OCI-LY1 (cell line): ENCODE measurements around the gene MLLT6.

Experiments
- H2AFZ ChIP-seq: fragments of 200-600 bp; sonication (generic), shearing (Covaris generic); 2 replicates; pipeline ENCODE4 v1.6.0; 2014; ENCODE audit warnings: antibody characterized with exemption, mild to moderate bottlenecking, low read length
- H3F3A ChIP-seq: fragments of 200-600 bp; sonication (generic), shearing (Covaris generic); 2 replicates; pipeline ENCODE4 v1.6.0; 2014; ENCODE audit warnings: mild to moderate bottlenecking, antibody characterized with exemption, low read length, moderate library complexity; ENCODE audit not compliant: insufficient read depth
- H3K27ac ChIP-seq: fragments of 200-600 bp; sonication (generic); 2 replicates; pipeline ENCODE4 v1.5.1; 2014; ENCODE audit warnings: low read length, mixed run types, mild to moderate bottlenecking, low read depth; ENCODE audit not compliant: poor library complexity, severe bottlenecking
- H3K27me3 ChIP-seq: fragments of 200-600 bp; sonication (generic); 2 replicates; pipeline ENCODE4 v1.6.0; 2014; ENCODE audit warnings: antibody characterized with exemption, mild to moderate bottlenecking, low read length, moderate library complexity; ENCODE audit not compliant: insufficient read depth
- H3K36me3 ChIP-seq: fragments of 200-600 bp; sonication (generic); 2 replicates; pipeline ENCODE4 v1.6.1; 2014; ENCODE audit warnings: mild to moderate bottlenecking, antibody characterized with exemption, low read length, moderate library complexity, mixed read lengths; ENCODE audit not compliant: insufficient read depth
- H3K4me1 ChIP-seq: fragments of 200-600 bp; sonication (generic); 2 replicates; pipeline ENCODE4 v1.5.1; 2014; ENCODE audit warnings: mild to moderate bottlenecking, low read length, moderate library complexity; ENCODE audit not compliant: insufficient read depth, severe bottlenecking
- H3K4me2 ChIP-seq: fragments of 200-600 bp; sonication (generic), shearing (Covaris generic); 2 replicates; pipeline ENCODE4 v1.6.1; 2014; ENCODE audit warnings: low read length
- H3K4me3 ChIP-seq: fragments of 200-600 bp; sonication (generic); 2 replicates; pipeline ENCODE4 v1.5.1; 2014; ENCODE audit warnings: low read length, low read depth, mild to moderate bottlenecking, mixed read lengths; ENCODE audit not compliant: poor library complexity, severe bottlenecking
- H3K79me2 ChIP-seq: fragments of 200-600 bp; shearing (Covaris generic); 2 replicates; pipeline ENCODE4 v1.6.1; 2016; ENCODE audit warnings: mixed run types, low read length, mixed read lengths; ENCODE audit not compliant: insufficient read depth
- H3K9ac ChIP-seq: fragments of 200-600 bp; sonication (generic), shearing (Covaris generic); 2 replicates; pipeline ENCODE4 v1.6.1; 2014; ENCODE audit warnings: mild to moderate bottlenecking, low read length, mixed read lengths
- H3K9me2 ChIP-seq: fragments of 200-600 bp; sonication (generic), shearing (Covaris generic); 2 replicates; pipeline ENCODE4 v1.6.1; 2014; ENCODE audit warnings: low read depth, mild to moderate bottlenecking, low read length, mixed read lengths
- H3K9me3 ChIP-seq: fragments of 200-600 bp; shearing (Covaris generic); 2 replicates; pipeline ENCODE4 v1.6.1; 2014; ENCODE audit warnings: low read length, mixed read lengths
- H4K20me1 ChIP-seq: fragments of 200-600 bp; sonication (generic), shearing (Covaris generic); 2 replicates; pipeline ENCODE4 v1.6.0; 2016; ENCODE audit warnings: mild to moderate bottlenecking, low read length; ENCODE audit not compliant: insufficient read depth
- EZH2 ChIP-seq: fragments of 200-600 bp; sonication (generic), shearing (Covaris generic); IDR thresholded peaks from 2 replicates; pipeline ENCODE4 v1.8.0; 2017; ENCODE audit warnings: borderline replicate concordance, mixed run types, mild to moderate bottlenecking, antibody characterized with exemption, low read length, moderate library complexity, mixed read lengths
- TF ChIP-seq, protein P1 (sequence below): fragments of 200-600 bp; sonication (generic), shearing (Covaris generic); IDR thresholded peaks from 2 replicates; pipeline ENCODE4 v1.5.1; 2017; ENCODE audit warnings: mild to moderate bottlenecking, antibody characterized with exemption, low read length, moderate library complexity, mixed read lengths

Gene MLLT6

GRCh38 chr17:38707678-38708351, 2.7 kb downstream of the MLLT6 start:
- Histone ChIP-seq H3K36me3 (peaks cover 44% of the 10 kb centered on the region), H3K79me2 (0 out of 2 replicates have a peak, but pooled peaks cover 4% of the 10 kb centered on the region), H3K9ac (no peak overlapping the region; the same call in 1 of the 2 replicates), H3K4me3 (no peak overlapping the region), H3F3A (no peaks in the 10 kb centered on the region), H3K27me3 (no peaks in the 10 kb centered on the region), H3K9me2 (no peaks in the 10 kb centered on the region), H3K27ac (no peak overlapping the region), H3K4me1 (peaks cover 29% of the 10 kb centered on the region), H3K4me2 (no peak overlapping the region), H4K20me1 (no peaks in the 10 kb centered on the region), H3K9me3 (no peaks in the 10 kb centered on the region), H2AFZ (no peak overlapping the region)
- TF ChIP-seq, protein P1, sequence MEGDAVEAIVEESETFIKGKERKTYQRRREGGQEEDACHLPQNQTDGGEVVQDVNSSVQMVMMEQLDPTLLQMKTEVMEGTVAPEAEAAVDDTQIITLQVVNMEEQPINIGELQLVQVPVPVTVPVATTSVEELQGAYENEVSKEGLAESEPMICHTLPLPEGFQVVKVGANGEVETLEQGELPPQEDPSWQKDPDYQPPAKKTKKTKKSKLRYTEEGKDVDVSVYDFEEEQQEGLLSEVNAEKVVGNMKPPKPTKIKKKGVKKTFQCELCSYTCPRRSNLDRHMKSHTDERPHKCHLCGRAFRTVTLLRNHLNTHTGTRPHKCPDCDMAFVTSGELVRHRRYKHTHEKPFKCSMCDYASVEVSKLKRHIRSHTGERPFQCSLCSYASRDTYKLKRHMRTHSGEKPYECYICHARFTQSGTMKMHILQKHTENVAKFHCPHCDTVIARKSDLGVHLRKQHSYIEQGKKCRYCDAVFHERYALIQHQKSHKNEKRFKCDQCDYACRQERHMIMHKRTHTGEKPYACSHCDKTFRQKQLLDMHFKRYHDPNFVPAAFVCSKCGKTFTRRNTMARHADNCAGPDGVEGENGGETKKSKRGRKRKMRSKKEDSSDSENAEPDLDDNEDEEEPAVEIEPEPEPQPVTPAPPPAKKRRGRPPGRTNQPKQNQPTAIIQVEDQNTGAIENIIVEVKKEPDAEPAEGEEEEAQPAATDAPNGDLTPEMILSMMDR: no peak
- TF ChIP-seq EZH2: no peak

- H3K4me2 ChIP-seq: no peak overlapping the region
- 0 out of 2 replicates have a peak, but pooled peaks cover 4% of the 10 kb centered on the region for H3K79me2 ChIP-seq
- H3K9ac ChIP-seq: no peak overlapping the region
- no peaks in the 10 kb centered on the region for H3F3A ChIP-seq
- no peaks in the 10 kb centered on the region for H3K27me3 ChIP-seq
- no peak overlapping the region for H3K4me3 ChIP-seq
- TF ChIP-seq EZH2: no peak
- TF ChIP-seq, protein P1: no peak
- H3K4me1 ChIP-seq: peaks cover 16% of the 10 kb centered on the region
- H3K27ac ChIP-seq: no peak overlapping the region
- peaks cover 59% of the 10 kb centered on the region for H3K36me3 ChIP-seq
- H2AFZ ChIP-seq: no peak overlapping the region
- no peaks in the 10 kb centered on the region for H3K9me2 ChIP-seq
- no peaks in the 10 kb centered on the region for H3K9me3 ChIP-seq
- H4K20me1 ChIP-seq: no peaks in the 10 kb centered on the region
Measured at GRCh38 chr17:38709104-38709820, 4.2 kb downstream of the MLLT6 start.

DNA sequence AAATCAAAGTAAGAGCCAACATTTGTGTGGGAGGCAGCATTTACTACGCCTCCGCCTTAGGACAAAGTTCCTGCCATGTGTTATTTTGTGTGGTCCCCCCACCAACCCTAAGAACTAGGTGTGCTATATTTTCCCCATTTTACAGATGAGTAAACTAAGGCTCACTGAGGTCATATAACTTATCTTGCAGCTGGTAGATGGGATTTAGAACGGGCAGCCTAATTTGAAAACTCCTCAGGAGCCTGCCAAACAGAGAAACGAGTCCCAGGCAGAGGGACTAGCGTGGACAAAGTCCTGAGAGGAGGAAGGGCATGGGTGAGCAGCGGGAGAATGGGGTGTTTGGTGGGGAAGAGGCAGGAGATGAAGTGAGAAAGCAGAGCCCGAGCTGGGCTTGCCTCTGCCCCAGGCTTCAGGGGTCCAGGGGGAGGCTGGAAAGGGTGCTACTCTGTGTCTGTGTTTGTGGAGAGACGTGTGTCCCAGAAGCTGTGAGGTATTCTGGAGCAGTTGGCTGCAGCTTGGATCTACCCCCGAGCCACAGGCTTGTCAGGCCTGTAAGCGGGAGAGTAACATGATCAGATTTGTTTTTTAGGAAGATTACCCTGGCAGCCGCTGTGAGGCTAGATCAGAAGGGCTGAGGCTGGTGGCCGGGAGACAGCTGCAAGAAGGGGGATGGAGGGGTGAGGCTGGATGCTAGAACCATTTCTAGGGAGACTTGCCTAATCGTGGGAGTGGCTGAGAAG, 5.0 kb downstream of the MLLT6 start:
- Histone ChIP-seq H3K27me3 (no peaks in the 10 kb centered on the region), H3K4me1 (peaks cover 14% of the 10 kb centered on the region), H2AFZ (no peak overlapping the region), H3K4me2 (no peak overlapping the region), H3F3A (no peaks in the 10 kb centered on the region), H3K27ac (no peak overlapping the region), H3K4me3 (no peak overlapping the region), H4K20me1 (no peaks in the 10 kb centered on the region), H3K79me2 (0 out of 2 replicates have a peak, but pooled peaks cover 4% of the 10 kb centered on the region), H3K9me2 (no peaks in the 10 kb centered on the region), H3K36me3 (peaks cover 66% of the 10 kb centered on the region), H3K9ac (no peak overlapping the region), H3K9me3 (no peaks in the 10 kb centered on the region)
- TF ChIP-seq EZH2: no peak
- TF ChIP-seq, protein P1: no peak
